GM19468 (cell line): ENCODE data around the gene SENP2.

Experiments
- ATAC-seq: cut with Tn5 transposase; IDR thresholded peaks from one replicate; pipeline ENCODE4 v1.9.1; 2021; ENCODE audit warnings: mild to moderate bottlenecking, moderate library complexity, moderate number of reproducible peaks; ENCODE audit not compliant: unreplicated experiment; ENCODE audit errors: extremely low read depth

SENP2 gene

DNA sequence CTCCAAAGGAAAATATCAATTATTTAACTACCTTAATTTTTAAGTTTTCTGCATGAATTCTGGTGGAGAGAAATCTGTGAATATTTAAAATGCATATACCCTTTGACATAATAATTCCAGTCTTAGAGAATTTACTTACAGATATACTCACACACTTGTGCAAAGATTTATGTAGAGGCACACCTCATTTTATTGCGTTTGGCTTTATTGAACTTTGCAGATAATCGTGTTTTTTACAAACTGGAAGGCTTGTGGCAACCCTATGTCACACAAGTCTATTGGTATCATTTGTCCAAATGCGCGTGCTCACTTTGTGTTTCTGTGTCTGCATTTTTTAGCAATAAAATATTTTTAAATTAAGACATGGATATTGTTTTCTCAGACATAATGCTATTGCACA, 81.5 kb downstream of the SENP2 start:
- ATAC-seq = no peak

DNA sequence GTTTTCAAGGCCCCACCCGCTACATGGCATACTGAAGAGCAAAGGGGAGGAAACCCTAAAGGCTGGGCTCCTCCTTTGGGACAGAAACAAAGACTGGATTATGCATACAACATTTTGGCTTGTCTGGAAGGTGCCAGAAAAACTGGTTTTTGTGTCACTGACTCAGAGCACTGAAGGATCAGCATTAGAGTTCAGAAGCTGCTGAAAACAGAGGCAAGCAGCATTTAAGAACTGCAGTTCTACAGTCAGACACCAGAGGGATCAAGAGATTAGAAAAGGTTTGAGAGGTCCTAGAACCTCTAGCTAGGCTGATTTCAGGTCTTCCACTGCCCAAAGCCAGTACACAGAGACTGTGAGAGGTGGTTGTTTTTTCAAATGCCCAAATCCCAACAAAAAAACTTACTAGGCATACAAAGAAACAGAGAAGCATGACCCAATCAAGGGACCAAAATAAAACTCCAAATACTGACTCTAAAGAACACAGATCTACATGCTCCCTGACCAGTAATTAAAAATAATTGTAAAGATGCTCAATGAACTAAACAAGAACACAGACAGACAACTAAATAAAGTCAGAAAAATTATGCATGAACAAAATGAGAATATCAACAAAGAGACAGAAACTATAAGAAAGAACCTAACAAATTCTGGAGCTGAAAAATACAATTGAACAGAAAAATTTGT, 91.2 kb downstream of the SENP2 start:
- ATAC-seq = peak; percentile 58

DNA sequence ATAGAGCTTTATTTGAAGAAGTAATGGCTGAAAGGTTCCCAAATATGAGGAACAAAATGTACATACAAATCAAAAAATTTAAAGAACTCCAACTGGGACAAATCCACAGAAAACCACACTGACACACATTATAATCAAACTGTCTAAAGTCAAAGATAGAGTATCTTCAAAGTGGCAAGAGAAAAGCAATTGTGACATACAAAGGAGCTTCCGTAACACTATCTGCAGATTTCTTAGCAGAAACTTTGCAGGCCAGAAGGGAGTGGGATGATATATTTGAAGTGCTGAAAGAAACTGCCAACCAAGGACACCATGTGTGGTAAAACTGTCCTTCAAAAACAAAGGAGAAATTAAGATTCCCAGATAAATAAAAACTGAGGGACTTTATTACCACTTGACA, 91.9 kb downstream of the SENP2 start:
- no peak for ATAC-seq

GRCh38 chr3:185680231-185680630, 94.1 kb downstream of the SENP2 start:
- no peak for ATAC-seq
